ENCODE measurements around the gene HTRA1.

Gene HTRA1

DNA sequence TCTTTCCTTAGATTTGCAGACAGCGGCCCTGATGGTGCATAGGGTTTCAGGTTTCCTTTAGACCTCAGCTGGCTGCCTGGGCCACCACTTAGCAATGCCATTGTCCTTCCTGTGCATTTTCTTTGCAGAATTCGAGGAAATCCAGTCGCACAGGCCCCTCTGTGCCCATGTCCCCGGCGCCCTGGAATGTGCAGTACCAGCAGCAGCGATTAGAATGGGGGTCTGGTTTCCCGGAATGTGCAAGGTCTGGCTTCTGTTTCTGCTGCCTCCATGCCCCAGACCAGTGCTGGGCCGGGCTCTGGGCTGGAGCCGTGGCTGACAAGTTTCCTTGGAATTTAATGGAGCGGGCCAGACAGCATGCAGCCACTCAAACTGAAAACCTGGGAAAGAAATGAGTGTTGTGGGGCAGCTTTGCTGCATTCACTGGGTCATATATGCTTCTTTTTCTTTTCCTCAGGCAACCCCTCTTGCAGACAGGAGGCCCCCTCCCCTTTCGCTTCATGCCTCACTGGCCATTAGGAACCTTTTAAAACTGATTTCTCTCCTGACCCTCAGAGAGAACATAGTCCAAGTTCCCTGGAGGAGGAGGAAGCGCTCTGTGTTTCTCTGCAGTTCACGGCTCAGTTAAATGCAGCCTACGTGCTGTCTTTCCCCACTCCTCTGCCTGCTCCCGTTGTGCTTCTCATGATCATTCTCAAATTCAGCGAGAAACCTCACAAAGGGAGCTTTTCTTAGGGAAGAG, 14.4 kb downstream of the HTRA1 start:
- ChIA-PET CTCF (no interaction called here), POLR2A (no interaction called here)
- TF ChIP-seq, protein P1, sequence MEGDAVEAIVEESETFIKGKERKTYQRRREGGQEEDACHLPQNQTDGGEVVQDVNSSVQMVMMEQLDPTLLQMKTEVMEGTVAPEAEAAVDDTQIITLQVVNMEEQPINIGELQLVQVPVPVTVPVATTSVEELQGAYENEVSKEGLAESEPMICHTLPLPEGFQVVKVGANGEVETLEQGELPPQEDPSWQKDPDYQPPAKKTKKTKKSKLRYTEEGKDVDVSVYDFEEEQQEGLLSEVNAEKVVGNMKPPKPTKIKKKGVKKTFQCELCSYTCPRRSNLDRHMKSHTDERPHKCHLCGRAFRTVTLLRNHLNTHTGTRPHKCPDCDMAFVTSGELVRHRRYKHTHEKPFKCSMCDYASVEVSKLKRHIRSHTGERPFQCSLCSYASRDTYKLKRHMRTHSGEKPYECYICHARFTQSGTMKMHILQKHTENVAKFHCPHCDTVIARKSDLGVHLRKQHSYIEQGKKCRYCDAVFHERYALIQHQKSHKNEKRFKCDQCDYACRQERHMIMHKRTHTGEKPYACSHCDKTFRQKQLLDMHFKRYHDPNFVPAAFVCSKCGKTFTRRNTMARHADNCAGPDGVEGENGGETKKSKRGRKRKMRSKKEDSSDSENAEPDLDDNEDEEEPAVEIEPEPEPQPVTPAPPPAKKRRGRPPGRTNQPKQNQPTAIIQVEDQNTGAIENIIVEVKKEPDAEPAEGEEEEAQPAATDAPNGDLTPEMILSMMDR (IDR thresholded peaks at IDR 0.05; ENCODE audit: control extremely low read depth, extremely low read depth, low read depth, missing control alignments): no peak
- no peak for DNase-seq (ENCODE audit: extremely low spot score)

DNA sequence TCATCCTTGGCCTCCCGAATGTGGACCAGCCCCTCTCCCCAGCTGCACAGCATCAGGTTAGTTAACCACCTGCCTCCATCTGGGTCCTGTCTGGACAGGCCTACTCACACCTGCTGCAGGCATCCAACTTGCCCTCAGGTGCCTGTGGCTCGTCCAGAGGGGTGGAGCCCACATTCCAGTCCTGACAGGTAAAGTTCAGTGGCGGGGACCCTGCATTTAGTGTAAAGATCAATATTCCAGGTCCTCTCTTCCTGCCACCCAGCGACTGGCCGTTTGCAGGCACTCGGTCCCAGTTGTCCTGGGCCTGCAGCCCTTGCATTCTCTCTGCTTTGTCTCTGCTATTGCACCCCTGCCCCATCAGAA, 15.0 kb downstream of the HTRA1 start:
- DNase-seq (ENCODE audit: extremely low spot score): no peak
- CTCF ChIA-PET: no interaction called here
- TF ChIP-seq, protein P1 (IDR thresholded peaks at IDR 0.05; ENCODE audit: control extremely low read depth, extremely low read depth, low read depth, missing control alignments): no peak
- POLR2A ChIA-PET: no interaction called here

DNA sequence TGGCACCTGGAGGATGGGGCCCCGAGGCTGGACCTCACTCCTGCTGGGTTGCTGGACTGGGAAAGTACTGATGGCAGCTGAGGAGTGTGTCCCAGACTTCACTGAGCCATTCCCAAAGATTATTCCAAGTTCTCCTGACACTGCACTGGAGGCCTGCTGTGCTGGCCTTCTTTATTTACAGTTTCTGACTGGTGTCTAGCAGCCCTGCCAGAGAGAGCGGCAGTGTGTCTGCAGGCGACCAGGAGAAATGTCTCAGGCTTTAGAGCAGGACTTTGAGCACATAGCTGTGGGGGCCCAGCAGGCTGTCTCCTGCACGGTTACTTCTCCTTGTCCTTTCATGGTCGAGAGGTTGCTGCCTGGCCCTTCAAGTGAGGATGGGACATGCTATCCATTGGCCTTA, 16.1 kb downstream of the HTRA1 start:
- no peak for DNase-seq (ENCODE audit: extremely low spot score)
- TF ChIP-seq, protein P1 (IDR thresholded peaks at IDR 0.05; ENCODE audit: control extremely low read depth, extremely low read depth, low read depth, missing control alignments): no peak
- POLR2A ChIA-PET: no interaction called here
- CTCF ChIA-PET: no interaction called here

DNA sequence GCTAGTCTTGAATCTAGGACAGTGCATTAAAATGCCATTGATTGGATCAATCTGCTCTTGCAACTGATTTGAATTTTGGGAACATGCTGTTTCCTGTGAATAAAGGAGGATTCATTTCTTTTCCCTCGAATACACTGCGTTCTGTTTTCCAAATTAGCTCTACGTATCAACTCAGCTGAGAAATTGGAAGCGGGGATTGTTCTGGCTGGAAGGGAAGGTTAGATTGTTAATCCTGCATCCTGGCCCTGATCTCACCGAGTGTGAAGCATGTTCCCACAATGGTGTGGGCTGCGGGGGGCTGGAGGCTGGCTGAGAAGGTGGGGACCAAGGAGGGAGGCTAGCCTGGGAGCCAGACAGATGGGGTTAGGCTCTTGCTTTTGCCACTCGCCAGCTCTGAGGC, 17.6 kb downstream of the HTRA1 start:
- ChIA-PET CTCF (interaction anchor here (1.9 kb wide), 1 partner anchor 12 kb away, joined by 6 read pairs; no protein-coding TSS in a partner anchor), POLR2A (no interaction called here)
- no peak for DNase-seq (ENCODE audit: extremely low spot score)
- TF ChIP-seq, protein P1 (IDR thresholded peaks at IDR 0.05; ENCODE audit: control extremely low read depth, extremely low read depth, low read depth, missing control alignments): no peak

DNA sequence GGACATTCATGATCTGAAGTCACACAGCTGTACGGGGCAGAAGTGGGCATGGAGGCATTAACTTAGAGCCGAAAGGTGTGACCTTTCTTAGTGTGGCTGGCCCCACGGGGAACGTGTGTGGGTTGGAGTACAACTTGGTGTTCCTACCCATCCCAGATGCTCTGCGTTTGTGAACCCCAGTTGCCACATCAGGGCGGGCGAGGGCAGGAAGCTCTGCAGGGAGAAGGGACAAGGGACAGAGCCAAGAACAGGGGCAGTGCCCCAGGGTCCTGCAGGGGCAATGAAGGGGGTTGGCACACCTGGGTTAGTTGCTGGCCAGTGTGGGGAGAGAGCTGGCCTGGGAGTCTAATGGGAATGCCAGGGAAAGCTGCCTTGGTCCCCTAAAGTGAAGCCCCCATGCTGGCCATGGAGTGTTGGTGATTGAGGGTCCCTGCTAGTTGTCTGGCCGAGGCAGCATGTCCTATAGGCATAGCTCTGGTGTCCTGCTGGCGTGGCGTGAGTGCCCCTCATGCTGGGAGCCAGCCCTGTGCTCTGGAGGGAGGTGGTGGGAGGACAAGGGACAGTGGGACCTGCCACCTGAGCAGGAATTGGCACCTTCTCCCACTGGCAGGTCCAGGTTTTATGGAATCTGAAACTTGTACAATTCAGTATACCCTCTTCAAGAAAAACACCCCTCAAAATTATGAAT, 18.9 kb downstream of the HTRA1 start:
- DNase-seq (ENCODE audit: extremely low spot score): no peak
- CTCF ChIA-PET: interaction anchor here (1.4 to 1.9 kb wide), 2 partner anchors 13 to 212 kb away, joined by 3 to 6 read pairs; no protein-coding TSS in a partner anchor
- TF ChIP-seq, protein P1 (IDR thresholded peaks at IDR 0.05; ENCODE audit: control extremely low read depth, extremely low read depth, low read depth, missing control alignments): no peak
- POLR2A ChIA-PET: no interaction called here

DNA sequence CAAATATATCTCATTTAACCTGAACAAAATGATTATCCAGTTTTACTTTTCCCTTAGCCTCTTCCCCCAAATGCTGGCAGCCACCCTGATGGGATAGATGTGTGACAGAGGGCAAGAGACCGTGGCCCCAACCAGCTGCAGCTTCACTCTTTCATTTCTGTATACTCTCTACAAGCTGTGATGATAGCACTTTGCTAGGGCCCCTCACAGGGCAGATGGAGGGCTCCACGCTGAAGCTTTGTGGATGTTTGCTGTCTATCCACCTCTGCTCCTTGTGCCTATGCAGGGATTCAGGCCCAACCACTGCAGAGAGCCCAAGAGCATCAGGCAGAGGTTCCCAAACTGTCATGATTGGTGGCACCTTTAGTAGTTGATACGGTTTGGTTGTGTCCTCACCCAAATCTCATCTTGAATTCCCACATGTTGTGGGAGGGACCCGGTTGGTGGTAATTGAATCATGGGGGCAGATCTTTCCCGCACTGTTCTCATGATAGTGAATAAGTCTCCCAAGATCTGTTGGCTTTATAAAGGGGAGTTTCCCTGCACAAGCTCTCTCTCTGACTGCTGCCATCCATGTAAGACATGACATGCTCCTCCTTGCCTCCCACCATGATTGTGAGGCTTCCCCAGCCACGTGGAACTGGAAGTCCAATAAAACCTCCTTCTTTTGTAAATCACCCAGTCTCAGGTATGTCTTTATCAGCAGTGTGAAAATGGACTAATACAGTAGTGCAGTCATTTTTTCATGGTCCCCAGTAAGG, 20.1 kb downstream of the HTRA1 start:
- ChIA-PET CTCF (interaction anchor here (1.1 kb wide), 1 partner anchor 13 kb away, joined by 3 read pairs; no protein-coding TSS in a partner anchor), POLR2A (no interaction called here)
- no peak for DNase-seq (ENCODE audit: extremely low spot score)
- TF ChIP-seq, protein P1 (IDR thresholded peaks at IDR 0.05; ENCODE audit: control extremely low read depth, extremely low read depth, low read depth, missing control alignments): no peak

All from GM10248 (cell line).